ENCODE data around the gene DLGAP3. TPM values are rescaled to one million over a fixed set of nuclear protein-coding genes. Genes with fewer than 3 reads are reported as not detected.

The DLGAP3 gene
- total and polyA plus RNA-seq, 2 of the 13 experiments (the other 11 are each of a cell fraction or from before 2014, with no cell fraction given), result 0.03 to 0.04 TPM

- TF ChIP-seq MTF1 (CRISPR knock-in tag; IDR thresholded peaks at IDR 0.05) (no peak), YEATS2 (CRISPR knock-in tag; IDR thresholded peaks at IDR 0.05; ENCODE audit: borderline replicate concordance) (no peak), SOX5 (CRISPR knock-in tag; IDR thresholded peaks at IDR 0.05; ENCODE audit: borderline replicate concordance) (peak; percentile 90), NPAS2 (CRISPR knock-in tag; IDR thresholded peaks at IDR 0.05; ENCODE audit: borderline replicate concordance) (no peak), ISL2 (CRISPR knock-in tag; IDR thresholded peaks at IDR 0.05) (no peak), ARID5B (CRISPR knock-in tag; IDR thresholded peaks at IDR 0.05) (peak; percentile 29; the same call in 1 of the 2 replicates), ZNF687 (CRISPR knock-in tag; IDR thresholded peaks at IDR 0.05) (peak; percentile 45; the same call in 1 of the 2 replicates), NRL (CRISPR knock-in tag; IDR thresholded peaks at IDR 0.05; ENCODE audit: borderline replicate concordance) (no peak), ZNF512B (CRISPR knock-in tag; IDR thresholded peaks at IDR 0.05; ENCODE audit: borderline replicate concordance) (no peak), ZNF572 (CRISPR knock-in tag; IDR thresholded peaks at IDR 0.05) (no peak), PATZ1 (CRISPR knock-in tag; IDR thresholded peaks at IDR 0.05) (peak; percentile 83), ZNF3 (CRISPR knock-in tag; IDR thresholded peaks at IDR 0.05) (no peak), POGK (CRISPR knock-in tag; conservative IDR thresholded peaks at IDR 0.05) (no peak), ZSCAN20 (CRISPR knock-in tag; IDR thresholded peaks at IDR 0.05; ENCODE audit: borderline replicate concordance) (no peak), SP5 (CRISPR knock-in tag; IDR thresholded peaks at IDR 0.05; ENCODE audit: borderline replicate concordance, low read depth) (no peak)
Measured at GRCh38 chr1:34847094-34847493, 82.4 kb downstream of the DLGAP3 start (continued).

Data from HepG2 (cell line).